ENCODE measurements around the gene HMBS.

Gene HMBS

DNA sequence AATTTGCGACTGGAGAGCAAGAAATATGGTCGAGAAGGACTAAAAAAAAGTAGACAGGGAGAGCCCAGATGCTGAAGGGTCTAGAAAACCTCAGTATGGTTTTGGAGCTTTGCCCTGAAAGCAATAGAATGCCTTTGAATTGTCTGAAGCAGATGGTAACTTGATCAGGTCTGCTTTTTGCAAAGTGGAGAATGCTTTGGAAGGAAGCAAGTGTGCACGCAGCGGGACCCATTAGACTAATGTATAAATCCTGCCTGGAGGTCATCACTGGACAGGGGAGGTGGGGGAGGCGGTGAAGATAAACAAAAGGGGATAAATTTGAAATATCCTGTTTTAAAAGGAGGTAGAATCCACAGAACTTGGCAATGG is 35.9 kb downstream of the HMBS start:
- peak overlapping the region; percentile 71 for H3K4me3 ChIP-seq (replicated peaks; ENCODE audit: low read depth, low read length)
- TF ChIP-seq CTCF (IDR thresholded peaks at IDR 0.05; ENCODE audit: low read length, missing control alignments) = no peak
- DNase-seq (ENCODE audit: low read depth) = peak; percentile 28

- peak; percentile 99 for DNase-seq (ENCODE audit: low read depth)
- peak within 1 kb of the TSS; percentile 71 for H3K4me3 ChIP-seq (replicated peaks; ENCODE audit: low read depth, low read length)
- TF ChIP-seq CTCF (IDR thresholded peaks at IDR 0.05; ENCODE audit: low read length, missing control alignments) = no peak
These were observed 36.5 kb downstream of the HMBS start, which contains the start of gene HINFP for GRCh38 chr11:119121008-119121810. Gene HINFP, plus strand, starts transcription at chr11:119121580. Its CDS starts 5,365 bp downstream, at chr11:119126945.

DNA sequence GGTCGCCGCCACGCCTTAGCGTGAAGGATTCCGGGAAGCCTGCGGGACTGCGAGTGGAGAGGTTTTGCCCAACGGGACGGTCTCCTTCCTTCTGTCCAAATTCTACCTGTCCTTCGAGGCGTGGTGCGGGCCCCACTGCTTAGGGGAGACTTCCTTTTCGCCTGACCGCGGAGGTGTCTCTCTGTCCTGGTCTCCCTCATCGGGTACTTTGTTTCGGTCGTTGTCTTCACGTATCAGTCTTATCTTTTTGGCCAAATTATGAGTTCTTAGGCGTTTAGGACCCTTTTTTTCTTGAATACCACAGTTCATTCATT is 37.1 kb downstream of the HMBS start:
- TF ChIP-seq CTCF (IDR thresholded peaks at IDR 0.05; ENCODE audit: low read length, missing control alignments) = no peak
- no peak for DNase-seq (ENCODE audit: low read depth)
- peak overlapping the region; percentile 71 for H3K4me3 ChIP-seq (replicated peaks; ENCODE audit: low read depth, low read length)

- H3K4me3 ChIP-seq (replicated peaks; ENCODE audit: low read depth, low read length) = no peak overlapping the region
- TF ChIP-seq CTCF (IDR thresholded peaks at IDR 0.05; ENCODE audit: low read length, missing control alignments) = no peak
- DNase-seq (ENCODE audit: low read depth) = no peak
These were observed 41.1 kb downstream of the HMBS start for GRCh38 chr11:119125821-119126220.

- no peak for TF ChIP-seq CTCF (IDR thresholded peaks at IDR 0.05; ENCODE audit: low read length, missing control alignments)
- no peak overlapping the region for H3K4me3 ChIP-seq (replicated peaks; ENCODE audit: low read depth, low read length)
- DNase-seq (ENCODE audit: low read depth) = no peak
These were observed 42.1 kb downstream of the HMBS start for GRCh38 chr11:119126675-119127268.

DNA sequence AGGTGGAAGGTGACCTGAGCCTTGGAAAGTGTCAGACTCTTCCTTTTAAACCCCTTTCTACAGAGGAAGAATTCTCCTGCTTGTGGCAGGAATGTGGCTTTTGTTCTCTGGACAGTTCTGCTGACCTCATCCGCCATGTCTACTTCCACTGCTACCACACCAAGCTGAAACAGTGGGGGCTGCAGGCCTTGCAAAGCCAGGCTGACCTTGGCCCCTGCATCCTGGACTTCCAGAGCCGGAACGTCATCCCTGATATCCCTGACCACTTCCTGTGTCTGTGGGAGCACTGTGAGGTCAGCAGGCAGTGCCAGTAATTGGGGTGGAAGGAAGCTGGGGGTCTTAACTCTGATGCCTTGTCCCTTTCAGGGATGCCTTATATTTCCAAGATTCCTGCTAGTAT is 46.0 kb downstream of the HMBS start:
- no peak for TF ChIP-seq CTCF (IDR thresholded peaks at IDR 0.05; ENCODE audit: low read length, missing control alignments)
- DNase-seq (ENCODE audit: low read depth) = peak; percentile 70

More for the DNA sequence above, 46.0 kb downstream of the HMBS start:
- no peak overlapping the region for H3K4me3 ChIP-seq (replicated peaks; ENCODE audit: low read depth, low read length)

Data from fibroblast of pulmonary artery (primary cell).